GM18867 (cell line): ENCODE data around the gene NPPA.
"Not testable (repeated sequence)": the region's sequence is repeated elsewhere in the genome, so short reads cannot be mapped to it uniquely, and the experiment has no call there.

Experiments
- ATAC-seq: cut with Tn5 transposase; IDR thresholded peaks from one replicate; pipeline ENCODE4 v1.9.1; 2021; ENCODE audit warnings: mild to moderate bottlenecking, moderate library complexity; ENCODE audit not compliant: unreplicated experiment

The NPPA gene

GRCh38 chr1:11847667-11848372, at the start of gene NPPA:
NPPA (minus strand) TSS chr1:11847783; CDS start chr1:11847684, 99 bp downstream.
- no peak for ATAC-seq

GRCh38 chr1:11894501-11894900, 46.9 kb upstream of the NPPA start:
- ATAC-seq, result not testable (repeated sequence)

DNA sequence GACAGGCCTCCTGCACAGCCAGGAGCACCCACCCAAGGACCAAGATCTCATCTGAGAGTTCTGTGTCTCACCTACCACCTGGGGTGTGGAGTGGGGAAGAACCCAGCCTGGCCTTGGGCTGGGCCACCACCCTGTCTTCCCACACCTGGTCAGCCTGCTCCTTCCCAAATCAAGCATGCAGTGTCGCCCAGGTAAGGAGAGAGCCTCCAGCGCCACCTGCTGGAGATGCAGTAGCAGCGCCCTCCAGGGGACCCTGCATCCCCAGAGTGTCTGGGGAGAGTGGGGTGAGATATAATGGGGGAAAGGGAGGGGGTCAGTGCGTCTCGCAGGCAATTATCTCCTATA, 46.3 kb upstream of the NPPA start:
- peak; percentile 43 for ATAC-seq

GRCh38 chr1:11891433-11892186, 44.0 kb upstream of the NPPA start:
- no peak for ATAC-seq

- ATAC-seq, result no peak
These were observed 41.3 kb upstream of the NPPA start for GRCh38 chr1:11888877-11889208.

DNA sequence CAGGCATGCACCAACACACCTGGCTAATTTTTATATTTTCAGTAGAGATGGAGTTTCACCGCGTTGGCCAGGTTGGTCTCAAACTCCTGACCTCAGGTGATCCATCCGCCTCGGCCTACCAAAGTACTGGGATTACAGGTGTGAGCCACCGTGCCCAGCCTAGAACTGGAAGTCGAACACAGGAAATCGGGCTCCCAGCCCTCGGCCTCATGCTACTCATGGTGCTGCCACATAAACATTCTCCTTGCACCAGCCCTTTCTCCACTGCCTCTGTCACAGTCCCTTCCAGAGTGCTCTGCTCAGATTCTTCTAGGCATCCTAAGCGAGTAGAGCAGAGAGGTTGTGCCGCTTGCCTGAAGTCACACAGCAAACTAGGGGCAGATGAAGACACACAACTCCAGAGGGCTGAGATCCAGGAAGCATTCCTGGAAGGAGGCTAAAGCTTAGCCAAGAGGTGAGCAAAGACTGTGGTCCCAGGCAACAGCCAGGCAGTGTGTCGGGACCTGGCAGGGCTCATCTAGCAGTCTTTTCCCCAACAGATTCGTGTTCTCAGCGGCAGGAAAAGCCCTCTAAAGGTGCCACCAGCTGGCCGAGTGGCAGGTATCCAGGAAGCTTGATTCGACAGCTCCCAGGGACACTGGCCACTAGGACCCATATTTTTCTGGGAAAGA, 40.8 kb upstream of the NPPA start:
- ATAC-seq, result no peak

DNA sequence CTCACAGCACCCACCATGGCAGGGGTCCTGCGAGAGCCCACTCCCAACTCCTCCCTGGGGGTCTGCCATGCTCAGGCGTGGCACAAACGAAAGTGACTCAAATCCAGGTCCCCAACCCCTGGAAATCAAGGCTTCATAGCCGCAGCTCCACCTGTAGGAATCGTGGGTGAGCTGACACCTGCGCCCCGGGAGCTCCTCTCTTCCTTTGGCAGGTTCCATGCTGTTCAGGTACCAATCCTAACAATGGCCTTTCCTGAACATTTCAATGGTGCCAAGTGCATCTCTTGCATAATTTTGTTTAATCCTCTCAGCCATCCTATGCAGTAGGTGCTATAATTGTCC, 40.1 kb upstream of the NPPA start:
- ATAC-seq, result no peak

DNA sequence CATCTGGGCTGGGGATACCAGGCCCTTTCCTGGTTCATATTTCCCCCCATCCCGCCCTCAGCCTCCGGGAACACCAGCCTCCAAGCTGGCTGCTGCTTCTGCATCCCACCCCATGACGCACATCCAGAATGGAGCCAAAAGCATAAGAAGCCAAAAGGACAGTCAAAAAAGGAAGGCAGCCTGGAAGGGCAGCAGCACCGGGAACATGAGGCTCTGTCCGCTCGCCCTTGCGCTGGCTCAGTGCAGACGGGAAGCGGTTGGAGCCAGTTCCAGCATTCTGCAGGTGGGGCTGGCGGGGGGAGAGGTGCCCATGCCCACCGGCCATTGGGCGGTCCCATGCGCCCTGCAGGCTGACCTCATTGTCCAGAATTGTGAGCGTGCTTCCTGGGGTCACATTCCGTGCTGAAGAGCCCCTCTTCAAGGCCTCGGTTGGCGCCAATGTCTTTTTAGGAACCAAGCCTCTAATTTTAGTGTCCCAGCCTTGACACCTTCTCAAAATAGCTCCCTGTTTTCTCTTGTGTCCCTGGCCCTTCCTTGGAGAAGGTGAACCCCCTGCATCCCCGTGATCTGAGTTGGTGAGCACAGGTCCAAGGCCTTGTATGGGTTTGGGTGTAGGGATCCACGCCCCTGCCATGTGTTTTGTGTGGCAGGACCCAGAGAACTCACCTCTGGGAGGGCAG, 39.5 kb upstream of the NPPA start:
- ATAC-seq, result no peak

- ATAC-seq, result no peak
These were observed 38.3 kb upstream of the NPPA start for GRCh38 chr1:11885916-11886315.

- no peak for ATAC-seq
These were observed 35.4 kb upstream of the NPPA start for GRCh38 chr1:11882814-11883538.

DNA sequence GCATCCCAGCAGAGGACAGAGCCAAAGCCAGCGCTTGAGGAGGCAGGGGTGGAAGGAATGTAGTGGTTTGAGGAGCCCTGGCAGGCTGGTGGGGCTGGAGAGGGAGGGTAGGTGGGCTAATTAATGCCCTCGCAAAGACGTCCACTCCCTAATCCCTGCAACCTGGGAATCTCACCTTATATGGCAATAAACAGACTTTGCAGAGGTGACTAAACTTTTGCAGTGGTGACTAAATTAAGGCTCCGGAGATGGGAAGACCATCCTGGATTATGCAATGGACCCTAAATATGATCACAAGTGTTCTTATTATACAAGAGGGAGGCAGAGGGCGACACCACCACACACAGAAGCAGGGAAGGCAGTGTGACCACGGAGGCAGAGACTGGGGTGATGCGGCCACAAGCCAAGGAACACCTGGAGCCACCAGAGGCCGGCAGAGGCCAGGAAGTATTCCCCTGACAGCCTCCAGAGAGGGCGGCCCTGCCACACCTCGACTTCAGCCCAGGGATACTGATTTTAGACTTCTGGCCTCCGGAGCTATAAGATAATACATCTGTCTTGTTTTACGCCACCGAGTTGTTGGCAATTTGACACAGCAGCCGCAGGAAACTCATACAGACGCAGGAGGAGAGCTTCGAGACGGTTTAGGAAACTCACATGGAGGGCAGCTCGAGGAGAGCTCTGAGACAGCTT, 34.3 kb upstream of the NPPA start:
- no peak for ATAC-seq

DNA sequence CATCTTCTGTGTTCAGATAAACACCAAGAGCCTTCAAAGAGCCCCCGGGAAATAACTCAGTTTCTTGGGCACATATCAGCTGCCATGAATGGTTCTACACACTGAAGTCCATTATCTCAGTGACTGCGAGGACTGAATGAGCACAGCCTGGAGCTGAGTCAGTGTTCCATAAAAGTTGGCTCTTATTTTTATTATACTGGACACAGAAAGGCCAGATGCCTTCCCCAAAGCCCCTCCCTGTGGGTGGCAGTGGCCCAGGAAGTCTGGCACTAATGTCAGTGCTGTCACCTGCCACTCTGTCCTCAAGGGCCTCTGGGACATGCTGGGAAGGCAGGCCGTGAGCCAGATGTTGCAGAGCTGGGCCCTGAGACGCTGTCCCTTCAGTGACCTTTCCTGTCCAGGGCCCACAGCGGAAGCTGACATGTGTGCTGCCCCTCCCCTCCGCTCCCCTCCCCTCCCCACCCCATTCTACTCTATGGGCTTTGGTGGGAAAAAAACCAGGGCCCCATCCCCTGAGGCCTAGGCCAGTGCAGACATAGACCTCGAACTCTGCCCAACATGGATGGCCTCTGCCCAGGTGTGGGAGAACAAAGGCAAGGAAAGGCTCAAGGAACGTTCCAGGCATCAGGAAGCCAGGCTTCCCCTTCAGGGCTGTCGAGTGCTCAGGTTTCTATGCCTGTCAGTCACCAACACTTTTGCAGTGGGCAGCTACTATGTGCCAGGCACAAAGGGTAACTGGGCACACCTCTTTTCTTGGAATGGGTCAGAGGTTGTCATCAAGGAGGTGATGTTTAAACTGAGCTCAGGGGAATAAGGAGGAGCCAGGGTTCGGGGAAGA, 33.5 kb upstream of the NPPA start:
- ATAC-seq, result no peak

- ATAC-seq, result no peak
These were observed 32.6 kb upstream of the NPPA start for GRCh38 chr1:11880181-11880575.

- ATAC-seq, result no peak
These were observed 32.0 kb upstream of the NPPA start for GRCh38 chr1:11879311-11880180.

DNA sequence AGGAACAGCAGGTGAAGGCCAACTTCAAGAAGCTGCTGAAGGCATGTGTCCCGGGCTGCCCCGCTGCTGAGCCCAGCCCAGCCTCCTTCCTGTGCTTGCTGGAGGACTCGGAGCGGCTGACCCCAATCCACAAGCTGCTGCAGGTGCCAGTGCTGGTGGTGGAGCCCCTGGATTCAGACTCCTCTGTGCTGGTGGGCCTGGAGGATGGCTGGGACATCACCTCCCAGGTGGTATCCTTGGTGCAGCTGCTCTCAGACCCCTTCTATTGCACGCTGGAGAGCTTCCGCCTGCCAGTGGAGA, 31.3 kb upstream of the NPPA start:
- ATAC-seq, result no peak

DNA sequence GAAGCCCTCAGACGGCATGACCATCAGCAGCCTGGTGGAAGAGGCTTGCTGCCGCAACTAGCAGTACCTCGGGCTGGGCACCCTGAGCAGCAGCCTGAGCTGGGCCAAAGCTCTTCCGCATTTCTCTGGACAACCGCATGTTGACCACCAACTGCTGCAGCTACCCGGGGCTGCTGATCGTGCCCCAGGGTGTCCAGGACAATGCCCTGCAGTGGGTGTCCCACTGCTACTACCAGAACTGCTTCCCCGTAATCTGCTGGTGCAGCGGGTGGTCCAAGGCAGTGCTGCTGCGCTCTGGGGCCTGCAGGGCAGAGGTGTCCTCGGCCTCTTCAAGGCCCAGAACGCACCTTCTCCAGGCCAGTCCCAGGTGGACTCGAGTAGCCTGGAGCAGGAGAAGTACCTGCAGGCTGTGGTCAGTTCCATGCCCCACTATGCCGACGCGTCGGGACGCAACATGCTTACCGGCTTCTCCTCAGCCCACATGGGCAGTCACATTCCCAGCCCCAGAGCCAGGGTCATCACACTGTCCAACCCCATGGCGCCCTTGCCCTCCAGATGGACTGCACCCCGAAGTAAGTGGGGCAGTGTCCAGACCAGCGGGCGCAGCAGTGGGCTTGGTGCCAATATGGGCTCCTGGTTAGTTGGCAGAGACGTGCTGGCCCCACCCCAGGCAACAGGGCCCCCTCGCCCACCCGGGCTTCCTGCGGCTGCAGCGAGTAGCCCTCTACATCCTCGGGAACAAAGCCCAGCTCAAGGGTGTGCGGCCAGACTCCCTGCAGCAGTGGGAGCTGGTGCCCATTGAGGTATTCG, 30.7 kb upstream of the NPPA start:
- no peak for ATAC-seq

GRCh38 chr1:11877074-11877473, 29.5 kb upstream of the NPPA start:
- no peak for ATAC-seq

GRCh38 chr1:11875094-11875493, 27.5 kb upstream of the NPPA start:
- no peak for ATAC-seq
